Naive thymus-derived CD8-positive, alpha-beta T cell (primary cell): ENCODE data around the gene LRRC4. TPM values are rescaled to one million over a fixed set of nuclear protein-coding genes. Genes with fewer than 3 reads are reported as not detected.

ENCODE experiments used
- ATAC-seq, 2 donors: fragments of 150-1000 bp; cut with Tn5 transposase in 1 of 2; sonication (Bioruptor Pico), chemical (Tn5 transposase) in 1 of 2; 1 replicate in 1 of 2; 2 replicates in 1 of 2; pipeline ENCODE4 v1.10.0; 2021; ENCODE audit warnings: mild to moderate bottlenecking in 2 of 2, moderate library complexity in 2 of 2
- POLR2A ChIA-PET: fragments of 350-600 bp; sonication (Branson Sonifier 250); formaldehyde crosslinking; loops from one replicate; lab custom pipeline; 2021; ENCODE audit warnings: antibody characterized with exemption; lab: Charles Lee
- DNase-seq, 10 donors: peaks; one replicate each; pipeline versions ENCODE4 v3.0.0 to v3.0.0-alpha.2; 2020 to 2022
- H3K27ac Mint-ChIP-seq, 10 donors: one replicate each; pipeline ENCODE4 v1.8.0; 2020 to 2022; ENCODE audit warnings: mild to moderate bottlenecking in 10 of 10, mixed read lengths in 10 of 10, moderate library complexity in 4 of 10, inconsistent platforms in 1 of 10
- H3K27me3 Mint-ChIP-seq, 5 donors: one replicate each; pipeline ENCODE4 v1.8.0; 2021 to 2022; ENCODE audit warnings: mixed read lengths in 5 of 5
- H3K36me3 Mint-ChIP-seq, 3 donors: one replicate each; pipeline ENCODE4 v1.8.0; 2020 to 2022; ENCODE audit warnings: mixed read lengths in 3 of 3, mild to moderate bottlenecking in 2 of 3, inconsistent platforms in 1 of 3
- H3K4me1 Mint-ChIP-seq, 4 donors: one replicate each; pipeline ENCODE4 v1.8.0; 2021 to 2022; ENCODE audit warnings: mixed read lengths in 4 of 4
- H3K4me3 Mint-ChIP-seq, 10 donors: one replicate each; pipeline ENCODE4 v1.8.0; 2020 to 2022; ENCODE audit warnings: mild to moderate bottlenecking in 10 of 10, mixed read lengths in 10 of 10, moderate library complexity in 6 of 10, inconsistent platforms in 1 of 10
- H3K9me3 Mint-ChIP-seq, 9 donors: one replicate each; pipeline ENCODE4 v1.8.0; 2020 to 2022; ENCODE audit warnings: mixed read lengths in 9 of 9, mild to moderate bottlenecking in 3 of 9, inconsistent platforms in 1 of 9, moderate library complexity in 1 of 9
- polyA plus RNA-seq, 3 donors: library from polyadenylated mRNA; unstranded; fragments of 300-500 nt; fragmentation: Illumina TruSeq; gene quantifications; one replicate each; pipeline ENCODE4 v1.2.3, GENCODE V29; 2021
- total RNA-seq, 8 experiments: library from RNA in 2 of 8; stranded (reverse) in 2 of 8; gene quantifications; one replicate each; pipeline ENCODE4 v1.2.3 and lab custom pipeline; 2021 to 2026

LRRC4 gene
- total and polyA plus RNA-seq, 5 experiments from 2014 or later: 0.15 to 0.22 TPM; not detected in 3

- DNase-seq (no peak), ATAC-seq (no peak)
- peak overlapping the region in 1 of 10 donors; percentile 21 for H3K27ac Mint-ChIP-seq
- H3K4me3 Mint-ChIP-seq: no peak overlapping the region
- no peaks in the 10 kb centered on the region for H3K27me3 Mint-ChIP-seq
- POLR2A ChIA-PET: no interaction called here
- H3K9me3 Mint-ChIP-seq: no peaks in the 10 kb centered on the region
- H3K4me1 Mint-ChIP-seq: peaks cover 45 to 83% (median 64%) of the 10 kb centered on the region in 4 donors
- H3K36me3 Mint-ChIP-seq: no peaks in the 10 kb centered on the region
Observed at GRCh38 chr7:128054511-128054910, 23.3 kb upstream of the LRRC4 start.

- Mint-ChIP-seq H3K36me3 (no peaks in the 10 kb centered on the region), H3K27me3 (no peaks in the 10 kb centered on the region), H3K9me3 (no peaks in the 10 kb centered on the region), H3K27ac (peak overlapping the region in 2 of 10 donors; percentile 21 to 75), H3K4me1 (peaks cover 45 to 83% (median 59%) of the 10 kb centered on the region in 4 donors), H3K4me3 (no peak overlapping the region)
- ATAC-seq: no peak
- DNase-seq: no peak
- POLR2A ChIA-PET: no interaction called here
Observed at GRCh38 chr7:128053991-128054390, 22.8 kb upstream of the LRRC4 start.

GRCh38 chr7:128053023-128053422, 21.8 kb upstream of the LRRC4 start:
- DNase-seq (peak in 3 of 10 donors; percentile 22 to 43 (median 34)), ATAC-seq (peak in 1 of 2 donors; percentile 30)
- Mint-ChIP-seq H3K27me3 (no peaks in the 10 kb centered on the region), H3K4me1 (peaks cover 38 to 79% (median 49%) of the 10 kb centered on the region in 4 donors), H3K4me3 (peak overlapping the region in 1 of 10 donors; percentile 28), H3K36me3 (no peaks in the 10 kb centered on the region), H3K9me3 (no peaks in the 10 kb centered on the region), H3K27ac (peak overlapping the region in 4 of 10 donors; percentile 35 to 84 (median 65))
- POLR2A ChIA-PET: no interaction called here

DNA sequence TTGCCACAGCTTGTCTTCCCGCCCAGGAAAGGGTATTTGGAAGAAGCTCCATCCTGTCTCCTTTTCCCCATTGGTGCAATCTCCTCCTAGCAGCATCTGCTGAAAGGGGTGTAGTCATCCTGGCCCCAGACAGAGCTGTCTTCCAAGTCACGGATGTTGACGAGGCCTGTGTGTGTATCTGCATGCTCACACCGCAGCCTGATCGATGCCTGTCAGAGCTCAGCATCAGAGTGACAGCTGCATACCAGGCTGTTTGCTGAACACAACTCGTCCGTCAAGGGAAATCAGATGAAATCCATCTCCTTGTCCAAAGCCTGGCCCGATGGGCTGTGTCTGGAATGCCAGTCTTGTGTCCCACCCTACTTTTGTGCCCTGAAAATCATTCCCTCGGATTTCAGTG, 21.2 kb upstream of the LRRC4 start:
- Mint-ChIP-seq H3K27me3 (no peaks in the 10 kb centered on the region), H3K9me3 (no peaks in the 10 kb centered on the region), H3K4me3 (peak overlapping the region in 1 of 10 donors; percentile 28), H3K4me1 (peaks cover 34 to 73% (median 43%) of the 10 kb centered on the region in 4 donors), H3K27ac (peak overlapping the region in 2 of 10 donors; percentile 13 to 84), H3K36me3 (no peaks in the 10 kb centered on the region)
- ATAC-seq (no peak), DNase-seq (no peak)
- POLR2A ChIA-PET: no interaction called here

- Mint-ChIP-seq H3K4me1 (peaks cover 19 to 37% (median 23%) of the 10 kb centered on the region in 4 donors), H3K36me3 (peaks cover 0 to 2% (median 0%) of the 10 kb centered on the region in 3 donors), H3K27ac (no peak overlapping the region), H3K27me3 (no peaks in the 10 kb centered on the region), H3K9me3 (no peaks in the 10 kb centered on the region), H3K4me3 (no peak overlapping the region)
- ATAC-seq (no peak), DNase-seq (no peak)
- POLR2A ChIA-PET: interaction anchor here (0.7 kb wide), 1 partner anchor 43 kb away, joined by 4 read pairs; no protein-coding TSS in a partner anchor
Observed at GRCh38 chr7:128045766-128046165, 14.5 kb upstream of the LRRC4 start.

DNA sequence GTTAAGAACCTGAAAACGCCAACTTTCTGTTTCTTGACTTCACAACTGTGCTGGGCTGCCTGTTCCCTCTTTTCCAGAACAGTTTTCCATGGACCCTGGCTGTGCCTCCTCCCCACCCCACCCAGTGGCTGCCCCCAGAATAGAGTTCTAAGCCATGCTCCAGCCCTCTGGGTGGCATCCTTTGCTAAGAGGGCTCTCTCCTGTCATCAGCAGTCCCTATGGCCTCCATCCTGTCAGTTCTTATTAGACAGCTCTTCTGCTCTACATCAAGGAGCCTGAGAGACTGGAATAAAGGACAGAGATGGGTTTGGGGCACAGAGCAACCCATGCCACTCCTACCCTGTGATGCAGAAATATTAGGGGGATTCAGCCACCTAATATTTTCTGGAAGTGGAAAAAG, 13.9 kb upstream of the LRRC4 start:
- DNase-seq (no peak), ATAC-seq (no peak)
- Mint-ChIP-seq H3K36me3 (peaks cover 0 to 2% (median 0%) of the 10 kb centered on the region in 3 donors), H3K27ac (peak overlapping the region in 1 of 10 donors; percentile 12), H3K4me1 (peaks cover 17 to 32% (median 22%) of the 10 kb centered on the region in 4 donors), H3K27me3 (no peaks in the 10 kb centered on the region), H3K9me3 (no peaks in the 10 kb centered on the region), H3K4me3 (no peak overlapping the region)
- POLR2A ChIA-PET: no interaction called here

DNA sequence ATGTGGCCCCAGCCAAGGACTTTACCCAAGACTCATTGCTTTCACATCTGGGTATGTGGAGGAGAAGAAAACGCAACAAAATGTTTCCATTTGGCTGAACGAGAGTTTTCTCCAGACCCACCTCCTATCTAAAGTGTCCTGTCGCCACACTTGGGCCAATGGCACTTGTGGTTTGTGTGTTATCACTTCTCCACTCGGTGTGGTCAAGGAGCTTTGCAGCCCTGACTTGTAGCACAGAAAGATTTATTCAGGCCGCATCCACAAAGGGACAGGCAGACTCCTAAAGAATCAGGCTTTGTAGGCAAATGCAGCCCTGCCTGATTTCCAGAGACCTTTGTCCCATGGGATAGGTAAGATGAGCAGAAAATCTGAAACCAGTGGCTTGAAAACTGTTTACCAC, 12.8 kb upstream of the LRRC4 start:
- DNase-seq: no peak
- no peak overlapping the region for H3K4me3 Mint-ChIP-seq
- no peak for ATAC-seq
- H3K4me1 Mint-ChIP-seq: peaks cover 14 to 29% (median 22%) of the 10 kb centered on the region in 4 donors
- peak overlapping the region in 2 of 10 donors; percentile 9 to 22 for H3K27ac Mint-ChIP-seq
- POLR2A ChIA-PET: no interaction called here
- H3K9me3 Mint-ChIP-seq: no peaks in the 10 kb centered on the region
- H3K27me3 Mint-ChIP-seq: no peaks in the 10 kb centered on the region
- H3K36me3 Mint-ChIP-seq: peaks cover 0 to 2% (median 0%) of the 10 kb centered on the region in 3 donors

DNA sequence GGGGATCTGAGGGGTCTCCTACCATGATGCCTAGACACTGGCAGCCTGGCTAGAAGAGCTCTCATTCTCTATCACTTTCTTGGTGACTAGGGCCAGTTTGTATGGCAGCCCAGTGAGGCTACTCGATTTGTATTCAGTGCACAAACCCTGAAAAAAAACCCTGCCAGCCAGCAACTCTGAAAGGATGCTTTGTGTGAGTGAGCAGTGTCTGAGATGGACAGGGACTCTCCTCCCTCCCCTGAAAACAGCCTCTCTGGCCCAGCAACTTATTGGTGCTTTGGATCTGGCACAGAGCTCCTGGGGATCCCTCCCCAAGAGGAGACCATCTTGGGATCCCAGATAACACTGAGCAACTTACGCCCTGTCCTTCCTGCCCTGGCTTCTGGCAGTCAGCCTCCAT, 10.8 kb upstream of the LRRC4 start:
- ATAC-seq (no peak), DNase-seq (no peak)
- Mint-ChIP-seq H3K36me3 (peaks cover 0 to 2% (median 0%) of the 10 kb centered on the region in 3 donors), H3K27me3 (no peaks in the 10 kb centered on the region), H3K27ac (peak overlapping the region in 2 of 10 donors; percentile 22 to 51), H3K9me3 (no peaks in the 10 kb centered on the region), H3K4me3 (no peak overlapping the region), H3K4me1 (peaks cover 17 to 27% (median 22%) of the 10 kb centered on the region in 4 donors)
- POLR2A ChIA-PET: no interaction called here

GRCh38 chr7:128041203-128041602, 10.0 kb upstream of the LRRC4 start:
- no peak for ATAC-seq
- POLR2A ChIA-PET: no interaction called here
- H3K27ac Mint-ChIP-seq: peak overlapping the region in 1 of 10 donors; percentile 51

DNA sequence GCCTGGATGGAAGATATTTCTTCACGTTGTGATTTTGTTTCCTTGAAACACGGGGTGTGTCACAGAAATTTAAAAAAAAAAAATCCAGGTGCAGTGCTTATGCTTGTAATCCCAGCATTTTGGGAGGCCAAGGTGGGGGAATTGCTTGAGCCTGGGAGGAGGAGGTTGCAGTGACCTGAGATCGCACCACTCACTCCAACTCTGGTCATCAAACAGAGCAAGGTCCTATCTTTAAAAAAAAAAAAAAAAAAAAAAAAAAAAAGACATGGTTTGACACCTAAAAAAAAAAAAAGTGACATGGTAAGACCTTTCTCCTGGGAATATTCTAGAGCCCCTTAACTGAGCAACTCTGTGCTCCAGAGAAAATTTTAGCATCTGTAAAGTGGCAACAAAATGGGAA, 9.0 kb upstream of the LRRC4 start:
- no peak overlapping the region for H3K4me3 Mint-ChIP-seq
- H3K27me3 Mint-ChIP-seq: no peaks in the 10 kb centered on the region
- POLR2A ChIA-PET: no interaction called here
- peaks cover 15 to 21% (median 17%) of the 10 kb centered on the region in 4 donors for H3K4me1 Mint-ChIP-seq
- no peak overlapping the region for H3K27ac Mint-ChIP-seq
- H3K36me3 Mint-ChIP-seq: peaks cover 0 to 2% (median 0%) of the 10 kb centered on the region in 3 donors
- DNase-seq: no peak
- no peaks in the 10 kb centered on the region for H3K9me3 Mint-ChIP-seq
- ATAC-seq: no peak

More at GRCh38 chr7:128041203-128041602, 10.0 kb upstream of the LRRC4 start:
- Mint-ChIP-seq H3K4me1 (peaks cover 17 to 27% (median 22%) of the 10 kb centered on the region in 4 donors), H3K27me3 (no peaks in the 10 kb centered on the region), H3K9me3 (no peaks in the 10 kb centered on the region), H3K4me3 (no peak overlapping the region), H3K36me3 (peaks cover 0 to 2% (median 0%) of the 10 kb centered on the region in 3 donors)
- no peak for DNase-seq

GRCh38 chr7:128039544-128039953, 8.3 kb upstream of the LRRC4 start:
- DNase-seq (no peak), ATAC-seq (no peak)
- Mint-ChIP-seq H3K9me3 (no peaks in the 10 kb centered on the region), H3K27ac (no peak overlapping the region), H3K27me3 (no peaks in the 10 kb centered on the region), H3K36me3 (peaks cover 0 to 2% (median 0%) of the 10 kb centered on the region in 3 donors), H3K4me1 (peaks cover 10 to 15% (median 13%) of the 10 kb centered on the region in 4 donors), H3K4me3 (no peak overlapping the region)
- POLR2A ChIA-PET: no interaction called here

DNA sequence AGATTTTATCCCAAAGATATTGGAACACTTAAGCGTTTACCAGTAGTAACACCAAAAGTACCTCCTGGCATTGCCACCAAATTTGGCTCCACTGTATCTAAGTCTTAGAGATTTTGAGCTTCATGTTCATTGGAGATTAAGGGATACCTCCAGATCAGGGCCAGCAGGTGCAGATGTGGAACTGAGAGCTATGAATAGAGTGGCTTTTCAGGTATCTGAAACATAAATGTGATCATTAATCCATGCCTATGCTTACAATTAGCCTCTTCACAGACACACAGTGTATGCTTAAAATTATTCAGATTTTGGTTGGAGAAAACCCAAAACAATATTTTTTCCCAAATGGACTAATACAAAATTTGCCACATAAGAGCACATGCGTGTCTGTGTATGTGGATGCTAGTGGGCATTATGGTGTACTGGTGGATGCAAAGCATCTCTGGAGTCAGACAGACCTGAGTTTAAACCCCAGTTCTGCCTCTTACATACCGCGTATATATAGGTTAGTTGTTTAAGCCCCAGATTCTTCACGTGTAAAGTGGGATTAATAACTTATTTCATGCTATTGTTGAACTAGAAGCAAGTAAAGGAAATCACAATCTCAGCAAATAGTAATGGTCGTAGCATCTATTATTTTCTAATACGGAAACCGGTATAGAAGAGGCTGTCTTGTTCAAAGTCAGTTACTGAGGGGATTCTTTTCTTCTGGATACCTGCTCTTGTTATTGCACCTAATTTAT, 6.8 kb upstream of the LRRC4 start:
- Mint-ChIP-seq H3K4me3 (no peak overlapping the region), H3K9me3 (no peaks in the 10 kb centered on the region), H3K27ac (no peak overlapping the region), H3K27me3 (no peaks in the 10 kb centered on the region), H3K4me1 (peaks cover 6 to 14% (median 8%) of the 10 kb centered on the region in 4 donors), H3K36me3 (no peaks in the 10 kb centered on the region)
- POLR2A ChIA-PET: no interaction called here
- ATAC-seq (no peak), DNase-seq (no peak)

- no peak overlapping the region for H3K27ac Mint-ChIP-seq
- H3K4me1 Mint-ChIP-seq: peaks cover 7 to 14% (median 7%) of the 10 kb centered on the region in 4 donors
- POLR2A ChIA-PET: no interaction called here
- no peaks in the 10 kb centered on the region for H3K27me3 Mint-ChIP-seq
- DNase-seq (no peak), ATAC-seq (no peak)
- no peak overlapping the region for H3K4me3 Mint-ChIP-seq
- H3K9me3 Mint-ChIP-seq: no peaks in the 10 kb centered on the region
- no peaks in the 10 kb centered on the region for H3K36me3 Mint-ChIP-seq
Observed at GRCh38 chr7:128037081-128037480, 5.8 kb upstream of the LRRC4 start.
